OCI-LY1 (cell line): ENCODE measurements around the gene CEP68.

ENCODE experiments used
- H2AFZ ChIP-seq: fragments of 200-600 bp; sonication (generic), shearing (Covaris generic); 2 replicates; pipeline ENCODE4 v1.6.0; 2014; ENCODE audit warnings: antibody characterized with exemption, mild to moderate bottlenecking, low read length
- H3F3A ChIP-seq: fragments of 200-600 bp; sonication (generic), shearing (Covaris generic); 2 replicates; pipeline ENCODE4 v1.6.0; 2014; ENCODE audit warnings: mild to moderate bottlenecking, antibody characterized with exemption, low read length, moderate library complexity; ENCODE audit not compliant: insufficient read depth
- H3K27ac ChIP-seq: fragments of 200-600 bp; sonication (generic); 2 replicates; pipeline ENCODE4 v1.5.1; 2014; ENCODE audit warnings: low read length, mixed run types, mild to moderate bottlenecking, low read depth; ENCODE audit not compliant: poor library complexity, severe bottlenecking
- H3K27me3 ChIP-seq: fragments of 200-600 bp; sonication (generic); 2 replicates; pipeline ENCODE4 v1.6.0; 2014; ENCODE audit warnings: antibody characterized with exemption, mild to moderate bottlenecking, low read length, moderate library complexity; ENCODE audit not compliant: insufficient read depth
- H3K36me3 ChIP-seq: fragments of 200-600 bp; sonication (generic); 2 replicates; pipeline ENCODE4 v1.6.1; 2014; ENCODE audit warnings: mild to moderate bottlenecking, antibody characterized with exemption, low read length, moderate library complexity, mixed read lengths; ENCODE audit not compliant: insufficient read depth
- H3K4me1 ChIP-seq: fragments of 200-600 bp; sonication (generic); 2 replicates; pipeline ENCODE4 v1.5.1; 2014; ENCODE audit warnings: mild to moderate bottlenecking, low read length, moderate library complexity; ENCODE audit not compliant: insufficient read depth, severe bottlenecking
- H3K4me2 ChIP-seq: fragments of 200-600 bp; sonication (generic), shearing (Covaris generic); 2 replicates; pipeline ENCODE4 v1.6.1; 2014; ENCODE audit warnings: low read length
- H3K4me3 ChIP-seq: fragments of 200-600 bp; sonication (generic); 2 replicates; pipeline ENCODE4 v1.5.1; 2014; ENCODE audit warnings: low read length, low read depth, mild to moderate bottlenecking, mixed read lengths; ENCODE audit not compliant: poor library complexity, severe bottlenecking
- H3K79me2 ChIP-seq: fragments of 200-600 bp; shearing (Covaris generic); 2 replicates; pipeline ENCODE4 v1.6.1; 2016; ENCODE audit warnings: mixed run types, low read length, mixed read lengths; ENCODE audit not compliant: insufficient read depth
- H3K9ac ChIP-seq: fragments of 200-600 bp; sonication (generic), shearing (Covaris generic); 2 replicates; pipeline ENCODE4 v1.6.1; 2014; ENCODE audit warnings: mild to moderate bottlenecking, low read length, mixed read lengths
- H3K9me2 ChIP-seq: fragments of 200-600 bp; sonication (generic), shearing (Covaris generic); 2 replicates; pipeline ENCODE4 v1.6.1; 2014; ENCODE audit warnings: low read depth, mild to moderate bottlenecking, low read length, mixed read lengths
- H3K9me3 ChIP-seq: fragments of 200-600 bp; shearing (Covaris generic); 2 replicates; pipeline ENCODE4 v1.6.1; 2014; ENCODE audit warnings: low read length, mixed read lengths
- H4K20me1 ChIP-seq: fragments of 200-600 bp; sonication (generic), shearing (Covaris generic); 2 replicates; pipeline ENCODE4 v1.6.0; 2016; ENCODE audit warnings: mild to moderate bottlenecking, low read length; ENCODE audit not compliant: insufficient read depth
- EZH2 ChIP-seq: fragments of 200-600 bp; sonication (generic), shearing (Covaris generic); IDR thresholded peaks from 2 replicates; pipeline ENCODE4 v1.8.0; 2017; ENCODE audit warnings: borderline replicate concordance, mixed run types, mild to moderate bottlenecking, antibody characterized with exemption, low read length, moderate library complexity, mixed read lengths
- TF ChIP-seq, protein P1 (sequence below): fragments of 200-600 bp; sonication (generic), shearing (Covaris generic); IDR thresholded peaks from 2 replicates; pipeline ENCODE4 v1.5.1; 2017; ENCODE audit warnings: mild to moderate bottlenecking, antibody characterized with exemption, low read length, moderate library complexity, mixed read lengths

Gene CEP68

DNA sequence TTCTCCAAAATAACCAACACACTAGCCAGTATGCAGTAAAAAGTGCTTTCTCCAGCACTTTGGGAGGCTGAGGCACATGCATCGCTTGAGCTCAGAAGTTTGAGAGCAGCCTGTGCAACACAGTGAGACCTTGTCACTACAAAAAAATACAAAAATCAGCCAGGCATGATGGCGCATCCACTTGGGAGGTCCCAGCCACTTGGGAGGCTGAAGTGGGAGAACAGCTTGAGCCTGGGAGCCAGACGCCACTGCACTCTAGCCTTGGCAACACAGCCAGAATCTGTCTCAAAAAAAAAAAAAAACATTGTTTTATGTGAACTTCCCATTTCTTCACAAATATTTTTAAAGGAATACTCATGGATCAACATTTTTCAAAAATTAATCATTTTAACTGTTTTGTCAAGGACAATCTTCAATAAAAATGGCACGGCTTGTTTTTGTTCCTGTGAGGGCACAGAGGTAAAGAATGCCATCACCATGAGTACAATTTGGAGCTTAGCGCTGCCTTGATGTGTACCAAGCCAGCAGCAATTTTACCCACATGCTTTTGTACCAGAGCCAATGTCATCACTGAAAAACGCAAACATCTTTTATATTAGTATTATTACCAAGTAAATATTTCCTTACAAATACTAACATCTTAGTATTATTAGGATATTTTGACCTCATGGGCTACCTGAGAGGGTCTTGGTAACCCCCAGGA, 46.9 kb downstream of the CEP68 start:
- H2AFZ ChIP-seq = no peak overlapping the region
- peaks cover 49% of the 10 kb centered on the region for H3K36me3 ChIP-seq
- no peaks in the 10 kb centered on the region for H3K4me1 ChIP-seq
- no peaks in the 10 kb centered on the region for H3K9me3 ChIP-seq
- H3K27me3 ChIP-seq = no peaks in the 10 kb centered on the region
- no peak overlapping the region for H3K4me3 ChIP-seq
- H3K4me2 ChIP-seq = no peak overlapping the region
- H3K9ac ChIP-seq = no peak overlapping the region
- no peaks in the 10 kb centered on the region for H3K9me2 ChIP-seq
- peaks cover 32% of the 10 kb centered on the region for H3K79me2 ChIP-seq
- H3K27ac ChIP-seq = no peak overlapping the region
- H3F3A ChIP-seq = no peaks in the 10 kb centered on the region
- no peaks in the 10 kb centered on the region for H4K20me1 ChIP-seq
- TF ChIP-seq, protein P1, sequence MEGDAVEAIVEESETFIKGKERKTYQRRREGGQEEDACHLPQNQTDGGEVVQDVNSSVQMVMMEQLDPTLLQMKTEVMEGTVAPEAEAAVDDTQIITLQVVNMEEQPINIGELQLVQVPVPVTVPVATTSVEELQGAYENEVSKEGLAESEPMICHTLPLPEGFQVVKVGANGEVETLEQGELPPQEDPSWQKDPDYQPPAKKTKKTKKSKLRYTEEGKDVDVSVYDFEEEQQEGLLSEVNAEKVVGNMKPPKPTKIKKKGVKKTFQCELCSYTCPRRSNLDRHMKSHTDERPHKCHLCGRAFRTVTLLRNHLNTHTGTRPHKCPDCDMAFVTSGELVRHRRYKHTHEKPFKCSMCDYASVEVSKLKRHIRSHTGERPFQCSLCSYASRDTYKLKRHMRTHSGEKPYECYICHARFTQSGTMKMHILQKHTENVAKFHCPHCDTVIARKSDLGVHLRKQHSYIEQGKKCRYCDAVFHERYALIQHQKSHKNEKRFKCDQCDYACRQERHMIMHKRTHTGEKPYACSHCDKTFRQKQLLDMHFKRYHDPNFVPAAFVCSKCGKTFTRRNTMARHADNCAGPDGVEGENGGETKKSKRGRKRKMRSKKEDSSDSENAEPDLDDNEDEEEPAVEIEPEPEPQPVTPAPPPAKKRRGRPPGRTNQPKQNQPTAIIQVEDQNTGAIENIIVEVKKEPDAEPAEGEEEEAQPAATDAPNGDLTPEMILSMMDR = no peak
- TF ChIP-seq EZH2 = no peak

DNA sequence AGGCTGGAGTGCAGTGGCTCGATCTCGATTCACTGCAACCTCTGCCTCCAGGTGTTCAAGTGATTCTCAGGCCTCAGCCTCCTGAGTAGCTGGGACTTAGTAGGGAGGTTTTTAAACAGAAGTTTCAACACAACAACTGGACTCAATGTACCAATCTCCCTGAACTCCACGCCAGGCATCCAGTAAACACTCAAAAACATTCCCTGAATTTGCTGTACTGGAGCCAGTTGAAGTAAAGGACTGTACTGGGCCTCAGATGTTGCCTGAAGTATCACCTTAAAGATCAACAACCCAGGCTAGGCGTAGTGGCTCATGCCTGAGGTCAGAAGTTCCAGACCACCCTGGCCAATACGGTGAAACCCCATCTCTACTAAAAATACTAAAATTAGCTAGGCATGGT, 51.3 kb downstream of the CEP68 start:
- no peak overlapping the region for H3K27ac ChIP-seq
- H2AFZ ChIP-seq = no peak overlapping the region
- H3K9me3 ChIP-seq = no peaks in the 10 kb centered on the region
- no peaks in the 10 kb centered on the region for H3K27me3 ChIP-seq
- TF ChIP-seq, protein P1 = no peak
- TF ChIP-seq EZH2 = no peak
- H3K4me1 ChIP-seq = peaks cover 12% of the 10 kb centered on the region
- H3K4me2 ChIP-seq = no peak overlapping the region
- H3F3A ChIP-seq = no peaks in the 10 kb centered on the region
- H3K36me3 ChIP-seq = peaks cover 24% of the 10 kb centered on the region; the same call in 1 of the 2 replicates
- no peaks in the 10 kb centered on the region for H4K20me1 ChIP-seq
- no peak overlapping the region for H3K4me3 ChIP-seq
- no peak overlapping the region for H3K9ac ChIP-seq
- H3K79me2 ChIP-seq = peaks cover 76% of the 10 kb centered on the region
- no peaks in the 10 kb centered on the region for H3K9me2 ChIP-seq

DNA sequence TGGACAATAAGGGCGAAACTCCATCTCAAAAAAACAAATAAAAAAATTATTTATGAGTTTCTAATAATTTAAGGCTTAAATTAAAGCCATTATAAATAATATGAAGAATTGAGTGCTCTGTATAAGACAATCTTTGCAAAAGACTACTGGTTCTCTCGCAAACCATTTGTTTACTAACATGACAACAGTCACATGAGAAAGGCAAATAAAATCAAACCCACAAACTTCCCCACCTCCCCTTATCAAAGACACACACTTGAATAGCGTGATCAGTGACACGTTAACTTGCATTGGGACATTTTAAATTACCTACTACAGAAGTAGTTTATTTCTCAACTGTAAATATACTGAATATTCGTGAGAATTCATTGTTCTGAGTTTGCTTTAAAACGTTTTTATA, 52.6 kb downstream of the CEP68 start:
- Histone ChIP-seq H3F3A (no peaks in the 10 kb centered on the region), H3K79me2 (peaks cover 89% of the 10 kb centered on the region), H3K9me3 (no peaks in the 10 kb centered on the region), H3K9ac (no peak overlapping the region), H3K4me1 (peaks cover 22% of the 10 kb centered on the region), H3K36me3 (peaks cover 19% of the 10 kb centered on the region; the same call in 1 of the 2 replicates), H3K27me3 (no peaks in the 10 kb centered on the region), H3K4me2 (no peak overlapping the region), H4K20me1 (no peaks in the 10 kb centered on the region), H2AFZ (no peak overlapping the region), H3K27ac (no peak overlapping the region), H3K4me3 (no peak overlapping the region), H3K9me2 (no peaks in the 10 kb centered on the region)
- TF ChIP-seq, protein P1 = no peak
- TF ChIP-seq EZH2 = no peak
